Activated naive CD4-positive, alpha-beta T cell treated with anti-CD3 and anti-CD28 coated beads, Interleukin-2, amount 50 U/mL, for 16 hours (primary cell): ENCODE measurements around the gene RAB19.

Experiments
- DNase-seq: peaks from one replicate; pipeline ENCODE4 v3.0.0-alpha.2; 2020

The RAB19 gene, protein sequence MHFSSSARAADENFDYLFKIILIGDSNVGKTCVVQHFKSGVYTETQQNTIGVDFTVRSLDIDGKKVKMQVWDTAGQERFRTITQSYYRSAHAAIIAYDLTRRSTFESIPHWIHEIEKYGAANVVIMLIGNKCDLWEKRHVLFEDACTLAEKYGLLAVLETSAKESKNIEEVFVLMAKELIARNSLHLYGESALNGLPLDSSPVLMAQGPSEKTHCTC

DNA sequence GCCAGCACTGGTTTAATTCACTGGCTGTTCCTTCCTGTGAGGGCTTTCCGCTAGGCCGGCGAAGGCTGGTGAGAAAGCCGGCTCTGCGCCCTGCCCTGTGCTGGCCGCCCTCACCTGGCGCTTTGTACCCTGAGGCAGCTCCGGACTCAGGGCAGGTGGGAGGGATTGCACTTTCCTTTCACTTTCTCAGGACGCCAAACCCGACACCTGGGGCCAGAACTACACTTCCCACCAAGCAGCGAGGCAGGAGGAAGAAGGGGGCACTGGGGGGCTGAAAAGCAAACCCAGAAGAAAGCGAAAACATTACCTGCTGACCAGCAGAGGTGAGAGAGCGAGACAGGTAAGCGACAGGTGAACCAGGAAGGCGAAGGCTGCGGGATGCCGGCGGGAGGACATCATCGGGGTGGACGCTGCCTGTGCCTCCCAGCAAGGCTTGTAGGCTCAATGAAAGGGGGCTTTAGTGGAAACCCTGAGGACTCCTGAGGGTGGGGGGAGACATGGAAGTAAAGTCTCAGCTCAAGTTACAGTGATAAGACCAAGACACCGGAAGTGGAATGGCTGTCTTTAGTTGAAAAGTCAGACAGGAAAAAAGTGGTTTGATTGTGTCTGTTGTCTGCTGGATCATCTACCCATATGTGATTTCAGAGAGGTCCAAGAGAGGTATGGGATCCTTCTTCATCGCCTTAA, at the start of gene RAB19:
Gene RAB19 (plus strand): TSS at position 181 of the 687 bp plus-strand sequence. CDS start 3,589 bp downstream, outside the sequence.
- DNase-seq, result peak; percentile 58

DNA sequence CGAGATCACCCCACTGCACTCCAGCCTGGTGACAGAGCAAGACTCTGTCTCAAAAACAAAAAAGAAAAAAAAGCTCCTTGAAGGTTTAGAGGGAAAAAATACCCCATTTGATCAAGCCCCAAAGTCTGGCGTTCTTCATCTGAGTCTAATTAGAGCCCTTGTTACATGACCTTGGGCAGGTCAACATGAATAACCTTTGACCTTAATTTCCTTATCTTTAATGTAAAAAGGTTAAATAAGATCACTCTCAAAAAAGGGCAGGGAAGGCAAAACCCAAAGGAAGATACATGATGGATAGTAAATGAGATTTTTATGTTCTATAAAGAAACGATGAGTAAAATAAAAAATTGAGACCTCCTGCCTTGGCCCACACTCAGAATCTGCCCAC, 45.8 kb upstream of the RAB19 start:
- DNase-seq, result no peak

DNA sequence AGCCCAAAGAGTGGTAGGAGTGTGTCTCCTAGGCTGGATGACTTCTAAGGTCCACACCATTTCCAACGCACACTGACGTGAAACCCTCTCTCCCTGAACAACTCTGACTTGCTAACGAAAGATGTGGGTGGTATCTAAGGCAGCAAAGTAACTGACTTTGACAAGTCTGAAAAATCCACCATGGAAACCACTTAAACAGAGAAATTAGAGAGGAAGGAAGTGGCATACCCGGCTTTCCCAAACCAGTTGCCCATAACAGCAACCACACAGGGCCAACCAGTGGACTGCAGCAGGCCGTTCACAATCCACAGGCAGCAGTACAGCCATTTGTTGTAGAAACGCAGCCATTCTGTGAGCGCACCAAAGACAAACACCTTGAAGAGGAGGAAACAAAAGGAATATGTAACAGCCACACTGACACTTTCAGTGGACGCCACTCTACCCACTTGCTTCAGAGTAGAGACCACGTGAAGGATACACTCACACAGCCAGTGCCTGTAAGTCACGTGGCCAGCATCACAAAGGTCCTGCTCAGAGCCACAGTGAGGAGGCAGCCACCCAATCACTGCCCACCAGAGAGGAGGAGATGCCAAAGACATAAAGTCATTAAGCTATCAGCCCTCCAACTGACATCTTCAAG, 45.3 kb upstream of the RAB19 start:
- no peak for DNase-seq

DNA sequence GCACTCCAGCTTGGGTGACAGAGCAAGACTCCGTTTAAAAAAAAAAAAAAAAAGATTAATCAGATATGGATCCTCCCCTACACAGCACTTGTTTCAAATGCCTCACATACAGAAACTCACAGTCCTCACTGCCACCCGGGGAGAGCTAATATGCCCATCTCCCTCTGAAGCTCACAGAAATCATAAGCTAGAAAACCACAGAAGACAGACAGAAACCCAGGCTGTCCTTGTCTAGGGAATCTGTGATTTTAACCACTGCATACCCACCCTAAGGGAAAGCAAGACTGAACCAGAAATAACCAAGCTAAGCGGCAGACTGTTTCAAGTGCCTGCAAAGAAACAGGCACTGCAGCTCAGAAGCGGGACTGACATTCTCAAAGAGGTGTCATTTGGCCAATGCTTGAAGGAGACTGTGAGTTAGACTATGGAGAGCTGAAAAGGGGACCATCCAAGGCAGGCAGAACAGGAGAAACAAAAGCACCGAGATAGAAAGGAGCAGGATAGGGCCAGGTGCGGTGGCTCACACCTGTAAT, 43.1 kb upstream of the RAB19 start:
- DNase-seq, result no peak

DNA sequence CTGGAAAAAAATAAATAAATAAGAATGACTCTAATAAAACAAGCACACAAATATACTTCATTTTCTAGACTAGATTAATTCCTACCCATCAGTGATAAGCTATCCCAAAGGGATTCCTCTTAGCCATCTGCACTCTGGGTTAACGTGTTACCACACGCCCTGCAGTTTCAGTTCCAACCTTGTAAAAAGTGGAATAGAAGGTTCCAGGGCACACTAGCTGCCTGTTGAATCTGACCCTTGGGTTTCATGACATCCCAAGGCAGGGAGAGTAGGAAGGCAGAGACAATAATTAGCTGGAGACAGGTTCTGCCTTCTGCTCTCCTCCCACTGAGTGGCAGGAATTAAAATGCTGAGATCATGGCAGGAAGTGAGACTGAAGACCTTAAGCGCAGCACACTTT, 39.0 kb upstream of the RAB19 start:
- no peak for DNase-seq

DNA sequence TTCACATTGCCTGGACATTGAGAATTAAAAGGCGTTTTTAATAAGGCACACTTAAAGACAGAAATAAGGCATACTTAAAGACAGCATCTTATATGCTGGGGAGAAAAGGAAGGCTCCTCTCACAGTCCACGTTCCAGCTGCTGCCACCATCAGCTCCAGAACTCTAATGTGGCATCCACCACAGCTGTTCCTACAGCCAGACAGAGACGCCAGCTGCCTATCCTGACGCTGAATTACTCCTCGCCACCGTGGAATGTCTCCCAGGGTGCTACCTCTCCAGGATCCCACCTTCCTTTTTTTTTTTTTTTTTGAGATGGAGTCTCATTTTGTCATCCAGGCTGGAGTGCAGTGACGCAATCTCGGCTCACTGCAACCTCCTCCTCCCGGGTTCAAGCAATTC, 36.3 kb upstream of the RAB19 start:
- DNase-seq, result no peak

DNA sequence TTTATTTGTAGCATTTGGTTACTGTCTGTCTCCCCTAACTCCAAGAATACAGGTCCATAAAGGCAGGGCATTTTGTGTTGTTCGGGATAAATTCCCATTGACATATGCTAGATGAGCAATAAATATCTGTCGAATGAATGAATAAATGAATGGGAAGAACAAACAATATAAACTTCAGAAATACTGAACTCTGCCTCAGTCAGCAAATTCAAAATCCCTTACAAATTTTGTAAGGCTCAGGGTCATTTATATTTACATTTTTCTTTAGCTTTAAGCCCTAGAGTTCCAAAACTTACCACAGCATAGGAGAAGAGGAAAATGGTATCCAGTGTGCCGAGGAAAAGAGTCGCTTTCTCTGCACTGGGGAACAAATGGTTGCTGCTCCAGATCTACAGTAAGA, 34.6 kb upstream of the RAB19 start:
- no peak for DNase-seq

DNA sequence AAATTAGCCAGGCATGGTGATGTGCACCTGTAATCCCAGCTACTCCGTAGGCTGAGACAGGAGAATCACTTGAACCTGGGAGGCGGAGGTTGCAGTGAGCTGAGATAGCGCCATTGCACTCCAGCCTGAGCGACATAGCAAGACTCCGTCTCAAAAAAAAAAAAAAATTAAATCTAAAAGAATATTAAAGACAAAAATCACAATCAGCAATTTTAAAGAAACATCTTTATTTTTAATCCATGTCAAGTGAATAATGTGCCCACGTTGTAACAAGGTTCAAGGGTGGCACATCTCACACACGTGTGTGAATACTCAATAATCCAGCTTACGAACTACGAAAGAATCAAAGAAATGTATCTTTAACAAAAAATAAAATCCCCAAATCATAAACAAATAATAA, 28.5 kb upstream of the RAB19 start:
- no peak for DNase-seq

DNA sequence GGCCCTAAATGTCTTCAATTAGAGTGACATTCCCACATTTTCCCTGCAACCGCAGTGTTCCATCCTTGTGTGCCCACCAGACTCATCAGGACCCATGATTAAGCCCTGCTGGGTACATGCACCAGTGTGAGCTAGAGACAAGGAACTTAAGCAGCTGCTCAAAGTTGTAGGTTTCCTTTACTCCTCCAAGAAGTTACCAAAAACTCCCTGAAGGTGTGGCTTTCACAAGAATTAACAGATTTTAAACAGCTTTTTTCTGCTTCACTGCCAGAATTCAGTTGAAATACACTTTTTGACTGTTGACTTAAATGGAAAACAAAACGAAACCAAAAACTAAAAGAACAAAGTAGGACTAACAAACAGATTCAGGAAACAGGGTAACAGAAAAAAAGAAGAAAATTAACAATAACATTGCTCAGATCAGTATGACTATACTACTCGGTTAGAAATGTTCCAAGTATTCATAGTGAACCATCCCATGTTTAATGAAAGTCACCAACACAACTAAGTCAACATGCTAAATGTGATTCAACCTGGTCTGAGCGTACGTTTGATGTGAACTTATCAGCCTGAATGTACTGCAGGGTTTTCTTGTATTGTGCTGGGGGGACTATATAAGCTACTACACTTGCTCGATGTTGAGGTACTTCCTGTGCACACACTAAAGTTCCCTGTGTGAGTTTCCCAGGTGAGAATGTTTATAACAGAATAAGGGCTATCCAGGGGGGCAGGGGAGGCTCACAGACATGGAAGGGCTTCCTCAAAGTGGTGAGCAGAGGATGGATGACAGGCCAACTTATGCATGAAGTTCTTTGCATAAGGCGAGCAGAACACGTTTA, 27.7 kb upstream of the RAB19 start:
- peak; percentile 23 for DNase-seq

DNA sequence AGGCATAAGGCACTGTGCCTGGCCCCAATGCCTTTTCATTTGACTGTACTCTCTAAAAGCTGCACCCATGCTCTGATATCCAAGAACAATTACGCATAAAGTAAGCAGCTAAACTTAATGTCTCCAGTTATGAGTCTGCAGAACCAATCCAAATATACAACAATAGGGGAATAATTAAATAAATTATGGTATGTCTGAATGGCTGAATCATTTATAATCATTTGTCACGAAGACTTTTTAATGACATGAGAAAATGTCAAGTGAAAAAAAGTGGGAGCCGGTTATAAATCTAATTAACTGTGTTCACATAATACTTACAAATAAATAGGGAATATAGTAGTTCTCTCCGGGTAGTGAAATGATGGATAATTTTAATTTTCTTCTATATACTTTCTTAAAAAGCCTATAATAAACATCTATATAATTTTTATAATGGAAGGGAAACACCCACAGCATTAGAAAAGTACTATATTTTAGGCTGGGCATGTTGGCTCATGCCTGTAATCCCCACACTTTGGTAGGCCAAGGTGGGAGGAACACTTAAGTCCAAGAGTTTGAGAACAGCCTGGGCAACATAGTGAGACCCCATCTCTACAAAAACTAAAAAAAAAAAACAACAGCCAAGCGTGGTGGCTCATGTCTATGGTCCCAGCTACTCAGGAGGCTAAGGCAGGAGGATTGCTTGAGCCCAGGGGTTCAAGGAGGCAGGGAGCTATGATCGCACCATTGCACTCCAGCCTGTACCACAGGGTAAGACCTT, 19.7 kb upstream of the RAB19 start:
- no peak for DNase-seq

DNA sequence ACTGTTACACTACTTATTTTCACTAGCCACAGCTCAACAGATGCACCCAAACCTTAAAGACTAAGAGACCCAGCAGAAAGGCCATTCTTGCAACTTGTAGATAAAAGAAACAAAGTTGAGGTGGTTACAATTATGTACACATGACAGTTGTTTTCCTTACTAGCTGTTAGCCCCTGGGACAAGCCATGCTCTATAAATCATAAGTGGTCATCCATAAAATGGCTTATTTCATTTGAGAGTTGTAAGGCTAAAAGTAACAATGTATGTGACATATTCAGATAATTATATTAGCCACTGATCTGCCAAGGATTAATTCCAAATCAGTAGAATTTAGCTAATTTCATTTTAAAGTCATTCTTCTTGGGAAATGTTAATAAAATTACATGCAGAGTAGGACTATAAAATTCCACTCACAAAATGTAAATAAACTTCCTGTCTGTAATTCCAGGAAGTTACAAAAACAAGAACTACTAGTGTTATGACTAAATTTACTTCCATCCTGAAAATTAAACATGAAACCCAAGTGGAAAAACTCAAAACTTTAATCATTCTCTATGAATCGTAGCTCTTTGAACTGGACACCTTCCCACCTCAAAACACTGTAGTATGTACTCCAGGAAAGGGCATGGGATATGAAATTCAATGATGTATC, 18.8 kb upstream of the RAB19 start:
- DNase-seq, result no peak

DNA sequence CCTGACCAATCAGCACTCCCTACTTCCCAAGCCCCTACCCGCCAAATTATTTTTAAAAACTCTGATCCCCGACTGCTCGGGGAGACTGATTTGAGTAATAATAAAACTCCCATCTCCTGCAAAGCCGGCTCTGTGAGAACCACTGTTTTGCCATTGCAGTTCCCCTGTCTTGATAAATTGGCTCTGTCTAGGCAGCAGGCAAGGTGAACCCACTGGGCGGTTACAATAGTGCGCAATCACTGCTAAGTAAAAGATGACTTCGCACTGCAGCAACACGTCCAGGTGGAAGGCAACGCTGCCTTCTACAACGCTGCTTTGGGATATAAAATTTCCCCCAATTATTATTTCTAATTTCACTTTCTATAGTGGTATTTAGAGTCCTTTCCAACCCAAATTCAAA, 14.4 kb upstream of the RAB19 start:
- DNase-seq, result no peak

DNA sequence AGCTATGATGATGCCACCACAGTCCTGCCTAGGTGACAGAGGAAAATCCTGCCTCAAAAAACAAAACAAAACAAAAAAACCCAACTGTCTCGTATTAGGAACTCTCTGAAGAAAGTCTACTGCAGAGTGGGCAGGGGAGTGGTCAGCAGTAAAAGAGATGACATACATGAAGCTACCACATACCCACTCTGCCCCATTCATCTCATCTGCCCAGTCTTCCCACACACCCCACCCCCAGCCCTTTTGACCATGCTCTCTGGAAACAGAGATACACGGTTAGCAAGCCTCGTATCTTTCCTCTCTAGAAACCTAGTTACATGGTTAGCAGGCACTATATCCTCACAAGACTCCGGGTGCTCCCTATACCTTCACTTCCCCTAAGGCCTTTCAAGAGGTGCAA, 13.8 kb upstream of the RAB19 start:
- no peak for DNase-seq

DNA sequence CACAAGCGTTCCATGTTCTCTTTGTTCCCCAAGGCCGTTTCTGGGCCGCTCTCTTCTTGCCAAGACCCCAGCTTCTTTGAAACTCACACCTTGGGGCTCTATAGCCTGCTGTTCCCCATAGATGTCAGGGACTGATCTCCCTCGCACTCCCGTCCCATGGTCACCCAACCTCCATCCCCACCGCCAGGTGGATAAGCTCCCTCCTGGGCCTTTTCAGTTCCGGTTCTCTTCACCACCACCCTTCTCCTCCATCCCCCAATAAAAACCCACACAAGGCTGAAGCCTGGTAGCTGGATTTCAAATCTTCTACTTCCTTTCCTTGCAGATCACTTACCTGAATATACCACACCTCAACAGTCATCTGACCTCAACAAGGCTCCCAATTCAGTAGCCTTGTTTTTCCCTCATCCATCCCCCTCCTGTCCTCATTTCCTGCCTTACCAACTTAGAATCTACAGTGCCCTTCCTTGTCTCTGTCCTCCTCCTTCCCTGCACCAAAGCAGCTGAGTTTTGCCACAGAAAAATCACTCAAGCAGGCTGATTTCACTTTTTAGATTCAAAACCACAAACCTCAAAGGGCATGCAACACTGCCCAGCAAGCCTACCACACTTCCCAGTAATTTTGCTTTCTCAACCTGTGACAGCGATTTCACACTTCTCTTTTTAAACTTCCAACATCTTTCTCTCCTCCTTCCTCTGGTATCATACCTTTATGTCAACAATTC, 13.2 kb upstream of the RAB19 start:
- DNase-seq, result no peak

DNA sequence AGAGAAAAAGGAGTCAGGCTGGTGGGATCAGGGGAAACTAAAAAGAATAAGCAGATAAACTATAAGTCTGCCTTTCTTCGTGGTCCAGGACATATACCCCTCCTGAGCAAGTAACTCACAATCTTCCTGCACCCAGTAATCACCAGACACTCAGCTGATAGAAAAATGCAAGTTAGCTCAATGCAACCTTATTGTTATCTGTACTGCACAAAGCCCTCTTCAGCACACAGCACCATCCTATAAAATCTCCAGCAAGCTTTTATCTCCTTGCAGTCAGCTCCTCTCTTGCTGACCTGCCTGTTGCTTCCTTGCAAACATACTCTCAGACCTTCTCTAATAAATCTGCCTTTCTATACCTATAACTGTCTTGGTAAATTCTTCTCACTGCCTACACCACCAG, 12.2 kb upstream of the RAB19 start:
- DNase-seq, result no peak

DNA sequence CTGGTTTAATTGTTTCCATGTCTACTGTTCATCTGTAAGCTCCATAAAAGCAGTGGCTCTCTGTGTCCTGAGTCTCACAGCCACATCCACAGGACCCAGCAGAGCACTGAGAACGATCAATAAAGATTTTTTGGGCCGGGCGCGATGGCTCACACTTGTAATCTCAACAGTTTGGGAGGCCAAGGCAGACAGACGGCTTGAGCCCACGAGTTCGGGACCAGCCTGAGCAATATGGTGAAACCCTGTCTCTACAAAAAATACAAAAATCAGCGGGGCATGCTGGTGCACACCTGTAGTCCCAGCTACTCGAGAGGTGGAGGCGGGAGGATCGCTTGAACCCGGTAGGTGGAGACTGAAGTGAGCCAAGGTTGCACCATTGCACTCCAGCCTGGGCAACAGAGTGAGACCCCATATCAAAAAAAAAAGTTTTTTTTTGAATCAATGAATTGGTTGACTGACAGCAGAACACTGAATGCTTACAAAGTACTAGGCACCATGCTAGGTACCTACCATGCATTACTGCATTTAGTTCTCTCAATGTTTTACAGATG, 10.0 kb upstream of the RAB19 start:
- DNase-seq, result no peak

DNA sequence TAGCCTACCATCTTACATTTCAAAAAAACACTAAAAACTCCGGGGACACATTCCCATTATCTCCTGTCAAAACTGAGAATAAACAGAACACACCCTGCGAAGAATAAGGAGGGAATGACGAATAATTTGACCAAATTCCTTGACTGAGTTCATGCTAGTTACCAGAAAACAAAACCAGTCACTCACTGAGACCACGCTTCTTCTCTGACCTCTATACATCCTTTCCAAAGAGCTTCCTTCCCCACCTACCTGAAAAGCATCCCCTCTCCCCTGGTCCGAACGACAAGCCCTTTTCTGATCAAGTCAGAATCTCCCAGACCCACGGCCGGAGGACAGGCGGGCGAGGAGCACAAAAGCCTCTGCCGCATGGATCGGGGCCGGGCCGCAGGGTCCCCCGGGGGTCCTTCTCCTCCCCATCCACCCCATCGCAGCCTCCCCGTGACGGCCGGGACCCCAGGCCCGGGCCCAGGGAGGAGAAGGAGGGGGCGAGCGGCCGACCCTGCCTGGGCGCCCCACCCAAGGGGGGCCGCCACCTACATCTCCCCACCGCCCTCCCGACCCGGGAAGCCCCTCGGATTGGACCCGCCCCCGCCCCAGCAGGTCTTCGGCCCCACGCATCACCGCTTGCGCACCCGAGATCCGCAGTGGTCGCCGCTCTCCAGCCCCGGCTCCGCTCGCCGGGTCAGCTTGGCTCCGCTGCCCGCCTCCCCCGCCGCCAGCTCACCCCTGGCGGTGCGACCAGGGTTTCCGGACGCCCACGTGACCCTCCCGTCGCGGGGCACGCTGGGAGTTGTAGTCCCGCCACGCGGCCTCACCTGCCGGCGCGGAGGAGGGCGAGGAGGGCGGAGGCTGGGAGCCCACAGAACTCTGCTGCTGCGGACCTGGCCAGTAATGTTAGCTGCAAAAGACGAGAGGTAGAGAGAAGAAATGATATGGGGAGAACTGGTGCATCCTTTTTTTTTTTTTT, 5.8 kb upstream of the RAB19 start, which contains the start of gene SLC37A3:
Gene SLC37A3 (minus strand): TSS at position 747 of the 967 bp plus-strand sequence. CDS start 16,004 bp downstream, outside the sequence.
- peak; percentile 90 for DNase-seq

DNA sequence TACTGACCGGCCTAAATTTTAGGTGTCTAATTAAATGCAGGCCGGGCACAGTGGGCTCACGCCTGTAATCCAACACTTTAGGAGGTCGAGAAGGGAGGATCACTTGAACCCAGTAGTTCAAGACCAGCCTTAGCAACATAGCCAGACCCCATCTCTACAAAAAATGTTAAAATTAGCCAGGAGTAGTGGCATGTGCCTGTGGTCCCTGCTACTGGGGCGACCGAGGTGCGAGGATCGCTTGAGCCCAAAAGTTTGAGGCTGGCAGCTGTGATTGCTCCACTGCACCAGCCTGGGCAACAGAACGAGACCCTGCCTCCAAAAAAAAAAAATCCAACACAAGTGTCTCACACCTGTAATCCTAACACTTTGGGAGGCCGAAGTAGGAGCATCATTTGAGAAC, 5.0 kb upstream of the RAB19 start:
- DNase-seq, result no peak

DNA sequence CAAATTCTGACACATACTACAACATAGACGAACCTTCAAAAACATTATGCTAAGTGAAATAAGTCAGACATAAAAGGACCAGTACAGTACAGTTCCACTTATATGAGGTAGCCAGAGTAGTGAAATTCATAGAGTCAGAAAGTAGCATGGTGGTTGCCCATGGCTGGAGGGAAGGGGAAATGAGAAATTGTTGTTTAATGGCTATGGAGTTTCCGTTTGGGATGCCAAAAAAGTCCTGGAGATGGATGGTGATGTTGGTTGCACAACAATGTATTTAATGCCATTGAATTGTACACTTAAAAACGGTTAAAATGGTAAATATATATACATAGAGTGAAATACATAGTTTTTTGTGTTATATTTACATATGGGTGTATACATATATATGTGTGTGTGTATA, 3.5 kb upstream of the RAB19 start:
- no peak for DNase-seq
